BLaER1 (cell line): ENCODE results near the gene PTPRN2.
"Not testable (repeated sequence)": the region's sequence is repeated elsewhere in the genome, so short reads cannot be mapped to it uniquely, and the experiment has no call there.

Source experiments
- H3K27ac ChIP-seq: shearing (Covaris generic); formaldehyde crosslinking; 2 replicates; pipeline ENCODE4 v1.8.1; 2022
- H3K27me3 ChIP-seq: shearing (Covaris generic); formaldehyde crosslinking; 2 replicates; pipeline ENCODE4 v1.8.1; 2022
- H3K36me3 ChIP-seq: shearing (Covaris generic); formaldehyde crosslinking; 2 replicates; pipeline ENCODE4 v1.8.1; 2022
- H3K4me1 ChIP-seq: shearing (Covaris generic); formaldehyde crosslinking; 2 replicates; pipeline ENCODE4 v1.8.1; 2022
- H3K4me2 ChIP-seq: shearing (Covaris generic); formaldehyde crosslinking; 2 replicates; pipeline ENCODE4 v1.8.1; 2022
- H3K4me3 ChIP-seq: shearing (Covaris generic); formaldehyde crosslinking; 2 replicates; pipeline ENCODE4 v1.8.1; 2022
- H3K9ac ChIP-seq: shearing (Covaris generic); formaldehyde crosslinking; 2 replicates; pipeline ENCODE4 v1.8.1; 2022
- H3K9me3 ChIP-seq: shearing (Covaris generic); formaldehyde crosslinking; 2 replicates; pipeline ENCODE4 v1.8.1; 2022
- H4K20me1 ChIP-seq: shearing (Covaris generic); formaldehyde crosslinking; 2 replicates; pipeline ENCODE4 v1.8.1; 2022
- Cebpa-rat ChIP-seq: shearing (Covaris generic); IDR thresholded peaks from 2 replicates; pipeline ENCODE4 v1.8.1; 2022

PTPRN2 gene

GRCh38 chr7:158235862-158236261 lies 351.8 kb downstream of the PTPRN2 start:
- Histone ChIP-seq H3K4me2 (peak overlapping the region; percentile 60), H3K4me1 (peaks cover 46% of the 10 kb centered on the region), H3K9ac (no peak overlapping the region), H3K9me3 (peaks cover 3% of the 10 kb centered on the region; the same call in 1 of the 2 replicates), H3K36me3 (no peaks in the 10 kb centered on the region), H3K27me3 (no peaks in the 10 kb centered on the region), H3K4me3 (no peak overlapping the region), H4K20me1 (peaks cover 4% of the 10 kb centered on the region; the same call in 1 of the 2 replicates), H3K27ac (no peak overlapping the region)
- no peak for TF ChIP-seq Cebpa-rat

GRCh38 chr7:158229945-158230344 lies 357.7 kb downstream of the PTPRN2 start:
- H3K9ac ChIP-seq, result no peak overlapping the region
- peaks cover 23% of the 10 kb centered on the region for H3K9me3 ChIP-seq
- no peak overlapping the region for H3K27ac ChIP-seq
- H4K20me1 ChIP-seq, result no peaks in the 10 kb centered on the region
- no peaks in the 10 kb centered on the region for H3K4me1 ChIP-seq
- TF ChIP-seq Cebpa-rat, result no peak
- no peak overlapping the region for H3K4me2 ChIP-seq
- H3K4me3 ChIP-seq, result no peak overlapping the region
- H3K36me3 ChIP-seq, result no peaks in the 10 kb centered on the region
- no peaks in the 10 kb centered on the region for H3K27me3 ChIP-seq

- Histone ChIP-seq H3K4me3 (no peak overlapping the region), H3K4me2 (no peak overlapping the region), H3K27ac (no peak overlapping the region), H3K36me3 (no peaks in the 10 kb centered on the region), H3K9ac (no peak overlapping the region), H3K27me3 (no peaks in the 10 kb centered on the region), H3K9me3 (peaks cover 23% of the 10 kb centered on the region), H4K20me1 (no peaks in the 10 kb centered on the region), H3K4me1 (no peaks in the 10 kb centered on the region)
- TF ChIP-seq Cebpa-rat, result no peak
Observed at GRCh38 chr7:158228986-158229385, 358.6 kb downstream of the PTPRN2 start.

- no peaks in the 10 kb centered on the region for H3K27me3 ChIP-seq
- H3K9me3 ChIP-seq, result peaks cover 23% of the 10 kb centered on the region
- H3K4me2 ChIP-seq, result no peak overlapping the region
Observed at GRCh38 chr7:158228131-158228530, 359.5 kb downstream of the PTPRN2 start.

DNA sequence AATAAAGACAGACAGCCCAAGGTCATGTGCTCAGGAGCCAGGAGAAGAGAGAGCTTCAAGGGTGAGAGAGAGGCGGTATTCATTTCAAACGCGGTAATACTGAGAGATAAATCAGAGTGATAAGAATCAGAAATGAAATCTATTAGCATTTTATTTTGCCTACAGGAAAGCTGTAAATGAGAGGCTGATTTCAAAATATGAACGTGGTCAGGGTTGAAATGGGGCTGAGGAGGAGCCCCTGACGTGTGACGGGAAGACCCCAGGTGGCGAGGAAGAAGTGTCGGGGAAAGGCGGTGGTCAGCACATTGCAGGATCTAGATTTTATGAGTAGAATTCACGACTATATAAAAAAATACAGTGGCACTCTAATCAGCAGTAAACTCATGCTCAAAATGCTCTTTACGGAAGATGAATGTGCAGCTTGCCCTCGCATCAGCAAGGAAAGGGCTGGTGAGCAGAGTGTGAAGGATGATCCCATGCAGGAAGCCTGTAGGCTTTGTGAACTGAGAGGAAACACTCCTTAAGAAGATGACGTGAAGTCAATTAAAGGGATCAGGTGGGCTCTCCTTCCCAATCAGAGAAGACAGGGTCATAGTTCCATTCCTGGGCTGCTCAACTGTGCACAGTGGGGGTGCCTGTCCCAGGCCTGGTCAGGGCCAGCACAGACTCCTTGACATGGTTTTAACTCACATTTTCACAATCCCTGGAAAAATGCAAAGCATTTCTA lies 360.2 kb downstream of the PTPRN2 start:
- Histone ChIP-seq H3K36me3 (no peaks in the 10 kb centered on the region), H3K4me2 (no peak overlapping the region), H3K4me1 (no peaks in the 10 kb centered on the region), H3K27me3 (no peaks in the 10 kb centered on the region), H3K9me3 (peaks cover 23% of the 10 kb centered on the region), H4K20me1 (no peaks in the 10 kb centered on the region), H3K9ac (no peak overlapping the region), H3K4me3 (no peak overlapping the region), H3K27ac (no peak overlapping the region)
- TF ChIP-seq Cebpa-rat, result no peak

More at GRCh38 chr7:158228131-158228530, 359.5 kb downstream of the PTPRN2 start:
- Histone ChIP-seq H3K4me3 (no peak overlapping the region), H3K4me1 (no peaks in the 10 kb centered on the region), H4K20me1 (no peaks in the 10 kb centered on the region), H3K9ac (no peak overlapping the region), H3K27ac (no peak overlapping the region), H3K36me3 (no peaks in the 10 kb centered on the region)
- TF ChIP-seq Cebpa-rat, result no peak

DNA sequence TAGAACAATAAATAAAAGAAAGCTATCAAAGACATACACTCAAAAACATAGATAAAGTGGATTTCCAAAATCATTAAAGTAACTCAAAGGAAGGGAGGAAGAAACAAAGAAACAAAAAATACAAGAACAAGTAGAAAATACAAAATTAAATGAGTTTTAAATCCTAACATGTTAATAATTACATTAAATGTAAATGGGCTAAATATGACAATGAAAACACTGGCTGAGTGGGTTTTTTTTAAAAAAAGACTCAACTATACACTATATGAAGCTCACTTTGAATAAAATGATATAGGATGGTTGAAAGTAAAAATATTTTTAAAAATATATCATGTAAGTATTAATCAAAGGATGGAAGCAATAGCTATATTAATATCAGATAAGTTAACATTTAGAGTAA lies 371.4 kb downstream of the PTPRN2 start:
- Histone ChIP-seq H3K4me1 (no peaks in the 10 kb centered on the region), H3K9ac (no peak overlapping the region), H3K27ac (no peak overlapping the region), H3K4me2 (no peak overlapping the region), H3K4me3 (no peak overlapping the region), H3K36me3 (no peaks in the 10 kb centered on the region), H3K9me3 (peaks cover 33% of the 10 kb centered on the region), H4K20me1 (no peaks in the 10 kb centered on the region), H3K27me3 (no peaks in the 10 kb centered on the region)
- no peak for TF ChIP-seq Cebpa-rat

DNA sequence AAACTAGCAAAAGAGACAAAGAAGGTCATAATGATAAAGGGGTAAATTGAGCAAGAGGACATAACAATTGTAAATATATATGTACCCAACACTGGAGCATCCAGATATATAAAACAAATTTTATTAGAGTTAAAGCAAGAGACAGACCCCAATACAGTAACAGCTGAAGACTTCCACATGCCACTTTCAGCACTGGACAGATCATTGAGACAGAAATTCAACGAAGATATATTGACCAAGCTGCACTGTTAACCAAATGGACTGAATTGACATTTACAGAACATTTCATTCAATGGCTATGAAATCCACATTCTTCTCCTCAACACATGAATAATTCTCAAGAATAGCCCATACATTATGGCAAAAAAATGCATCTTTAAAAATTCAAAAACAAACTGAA lies 378.2 kb downstream of the PTPRN2 start:
- H3K27ac ChIP-seq, result no peak overlapping the region
- H3K4me3 ChIP-seq, result no peak overlapping the region
- no peaks in the 10 kb centered on the region for H3K27me3 ChIP-seq
- H3K4me2 ChIP-seq, result no peak overlapping the region
- H3K36me3 ChIP-seq, result no peaks in the 10 kb centered on the region
- H3K4me1 ChIP-seq, result no peaks in the 10 kb centered on the region
- no peaks in the 10 kb centered on the region for H3K9me3 ChIP-seq
- TF ChIP-seq Cebpa-rat, result no peak
- no peaks in the 10 kb centered on the region for H4K20me1 ChIP-seq
- no peak overlapping the region for H3K9ac ChIP-seq

DNA sequence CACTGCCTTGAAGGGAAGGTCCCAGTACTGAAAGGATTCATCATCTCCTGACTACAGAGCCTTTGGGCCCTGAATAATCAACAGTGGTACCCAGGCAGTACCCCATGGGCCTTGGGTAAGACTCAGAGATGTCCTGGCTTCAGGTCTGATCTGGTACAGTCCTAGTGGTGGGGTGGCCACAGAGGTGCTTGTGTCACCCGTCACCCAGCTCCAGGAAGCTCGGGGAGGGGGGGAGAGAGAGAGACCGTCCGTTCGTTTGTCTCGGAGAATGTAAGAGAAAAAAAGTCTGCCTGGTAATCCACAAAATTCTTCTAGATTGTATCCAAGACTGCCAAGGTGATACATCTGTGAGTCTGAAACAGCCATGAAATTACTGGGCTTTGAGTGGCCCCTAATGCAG lies 381.3 kb downstream of the PTPRN2 start:
- Histone ChIP-seq H3K27ac (no peak overlapping the region), H3K4me2 (no peak overlapping the region), H4K20me1 (no peaks in the 10 kb centered on the region), H3K9ac (no peak overlapping the region), H3K4me1 (no peaks in the 10 kb centered on the region), H3K36me3 (no peaks in the 10 kb centered on the region), H3K9me3 (no peaks in the 10 kb centered on the region), H3K27me3 (no peaks in the 10 kb centered on the region), H3K4me3 (no peak overlapping the region)
- no peak for TF ChIP-seq Cebpa-rat

GRCh38 chr7:158204453-158204852 lies 383.2 kb downstream of the PTPRN2 start:
- Histone ChIP-seq H3K9ac (no peak overlapping the region), H3K4me2 (no peak overlapping the region), H3K4me3 (no peak overlapping the region), H3K27ac (no peak overlapping the region), H4K20me1 (no peaks in the 10 kb centered on the region), H3K36me3 (no peaks in the 10 kb centered on the region), H3K4me1 (no peaks in the 10 kb centered on the region), H3K9me3 (no peaks in the 10 kb centered on the region), H3K27me3 (no peaks in the 10 kb centered on the region)
- no peak for TF ChIP-seq Cebpa-rat

DNA sequence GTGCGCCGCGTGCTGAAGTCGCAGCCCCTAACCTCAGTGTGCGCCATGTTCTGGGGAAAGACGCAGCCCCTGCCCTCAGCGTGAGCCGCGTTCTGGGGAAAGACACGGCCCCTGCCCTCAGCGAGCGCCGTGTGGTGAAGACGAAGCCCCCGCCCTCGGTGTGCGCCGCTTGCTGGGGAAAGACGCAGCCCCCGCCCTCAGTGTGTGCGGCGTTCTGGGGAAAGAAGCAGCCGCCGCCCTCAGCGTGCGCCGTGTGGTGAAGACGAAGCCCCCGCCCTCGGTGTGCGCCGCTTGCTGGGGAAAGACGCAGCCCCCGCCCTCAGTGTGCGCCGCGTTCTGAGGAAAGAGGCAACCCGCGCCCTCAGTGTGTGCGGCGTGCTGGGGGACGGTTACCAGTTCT lies 383.7 kb downstream of the PTPRN2 start:
- H3K9me3 ChIP-seq, H3K4me2 ChIP-seq, H3K27me3 ChIP-seq, H3K4me3 ChIP-seq, H3K27ac ChIP-seq, H3K36me3 ChIP-seq, H4K20me1 ChIP-seq, H3K4me1 ChIP-seq, H3K9ac ChIP-seq: not testable (repeated sequence)
